GM12872 (cell line): ENCODE results near the gene SQSTM1.

Source experiments
- CTCF ChIP-seq: IDR thresholded peaks from 3 replicates; pipeline ENCODE4 v1.5.1; 2011; ENCODE audit warnings: low read depth, mild to moderate bottlenecking, low read length, moderate library complexity; ENCODE audit not compliant: insufficient read depth

SQSTM1 gene

GRCh38 chr5:179799644-179799973 lies 21.1 kb upstream of the SQSTM1 start:
- TF ChIP-seq CTCF: no peak

- no peak for TF ChIP-seq CTCF
Measured at GRCh38 chr5:179800071-179800695, 20.5 kb upstream of the SQSTM1 start.

GRCh38 chr5:179800696-179801201 lies 20.0 kb upstream of the SQSTM1 start:
- no peak for TF ChIP-seq CTCF

GRCh38 chr5:179801304-179802206 lies 19.1 kb upstream of the SQSTM1 start:
- peak; percentile 88 for TF ChIP-seq CTCF

- TF ChIP-seq CTCF: no peak
Measured at GRCh38 chr5:179802207-179802883, 18.4 kb upstream of the SQSTM1 start.

GRCh38 chr5:179802950-179803562 lies 17.6 kb upstream of the SQSTM1 start:
- no peak for TF ChIP-seq CTCF
